Measurements from ENCODE around the gene TGFBR3.

GRCh38 chr1:91703095-91703494, 182.9 kb downstream of the TGFBR3 start:
- no peak for TF ChIP-seq ZNF398 (tag by site-specific recombination; IDR thresholded peaks at IDR 0.05)
- TF ChIP-seq ZBTB1 (tag by site-specific recombination; IDR thresholded peaks at IDR 0.05), result no peak
- no peak for TF ChIP-seq ZNF621 (tag by site-specific recombination; IDR thresholded peaks at IDR 0.05)
- no peak for TF ChIP-seq HOXA7 (CRISPR knock-in tag; IDR thresholded peaks at IDR 0.05; ENCODE audit: borderline replicate concordance)
- no peak for TF ChIP-seq ZNF768 (tag by site-specific recombination; IDR thresholded peaks at IDR 0.05)
- TF ChIP-seq CTCF (tag by site-specific recombination; IDR thresholded peaks at IDR 0.05), result no peak
- no peak for TF ChIP-seq ZNF239 (tag by site-specific recombination; IDR thresholded peaks at IDR 0.05)
- TF ChIP-seq ZNF24 (tag by site-specific recombination; IDR thresholded peaks at IDR 0.05), result no peak
- no peak for TF ChIP-seq ZFP41 (tag by site-specific recombination; IDR thresholded peaks at IDR 0.05; ENCODE audit: borderline replicate concordance)
- no peak for TF ChIP-seq PRDM10 (tag by site-specific recombination; IDR thresholded peaks at IDR 0.05)
- no peak for TF ChIP-seq ZNF629 (tag by site-specific recombination; IDR thresholded peaks at IDR 0.05)
